GM12878 (cell line): ENCODE measurements around the gene HDAC7.

Experiments
- BHLHE40 ChIP-seq, 2 experiments: fragments of 450-650 bp in 1 of 2; IDR thresholded peaks; 2 replicates each; pipeline ENCODE4 v1.6.1; 2011 to 2017; ENCODE audit warnings: low read depth in 2 of 2, borderline replicate concordance in 1 of 2, improper control_type of control experiment in 1 of 2, low read length in 1 of 2, mild to moderate bottlenecking in 1 of 2
- CTCF ChIP-seq, 3 experiments: IDR thresholded peaks in 2 of 3; conservative IDR thresholded peaks in 1 of 3; 2 replicates each; pipeline ENCODE4 v1.5.1; 2011; ENCODE audit warnings: low read depth in 3 of 3, low read length in 3 of 3, mild to moderate bottlenecking in 3 of 3, control low read depth in 2 of 3, moderate library complexity in 2 of 3, inconsistent platforms in 1 of 3, mixed read lengths in 1 of 3; ENCODE audit not compliant: control insufficient read depth in 2 of 3, insufficient read depth in 1 of 3; ENCODE audit errors: extremely low read depth in 1 of 3
- EP300 ChIP-seq, 2 experiments: fragments of 150-350 bp in 1 of 2; IDR thresholded peaks; 2 replicates each; pipeline ENCODE4 v1.6.1; 2011 to 2012; ENCODE audit warnings: low read depth in 2 of 2, low read length in 2 of 2, borderline replicate concordance in 1 of 2, improper control_type of control experiment in 1 of 2, inconsistent platforms in 1 of 2; ENCODE audit not compliant: control insufficient read depth in 1 of 2
- HDAC2 ChIP-seq: fragments of 200-600 bp; sonication (generic); IDR thresholded peaks from 2 replicates; pipeline ENCODE4 v1.6.1; 2017
- HSF1 ChIP-seq: fragments of 150-350 bp; IDR thresholded peaks from 2 replicates; pipeline ENCODE4 v1.6.1; 2014; ENCODE audit warnings: mild to moderate bottlenecking, low read depth, low read length
- NBN ChIP-seq: fragments of 450-650 bp; IDR thresholded peaks from 2 replicates; pipeline ENCODE4 v1.6.1; 2016
- NRF1 ChIP-seq: conservative IDR thresholded peaks from 2 replicates; pipeline ENCODE4 v1.6.1; 2011; ENCODE audit warnings: mild to moderate bottlenecking, low read depth, low read length, improper control_type of control experiment
- PAX5 ChIP-seq: IDR thresholded peaks from 2 replicates; pipeline ENCODE4 v1.6.1; 2011; ENCODE audit warnings: low read depth, low read length, borderline replicate concordance
- SMC3 ChIP-seq: IDR thresholded peaks from 2 replicates; pipeline ENCODE4 v1.6.1; 2011; ENCODE audit warnings: low read length, improper control_type of control experiment, borderline replicate concordance
- TAF1 ChIP-seq: IDR thresholded peaks from 2 replicates; pipeline ENCODE4 v1.6.1; 2011; ENCODE audit warnings: mild to moderate bottlenecking, low read depth, low read length, borderline replicate concordance

- TF ChIP-seq EP300 (IDR thresholded peaks at IDR 0.05; ENCODE audit: borderline replicate concordance in 1 of 2, control insufficient read depth in 1 of 2, low read depth in 2 of 2, low read length in 2 of 2): peak in 1 of 2 experiments; percentile 44; a peak in 1 of 4 replicates
- peak; percentile 26 to 55; a peak in 2 of 4 replicates for TF ChIP-seq BHLHE40 (IDR thresholded peaks at IDR 0.05; ENCODE audit: borderline replicate concordance in 1 of 2, low read depth in 2 of 2, low read length in 1 of 2)
- TF ChIP-seq NBN: 0 out of 2 replicates have a peak, but pooled peaks have one; percentile 26
- TF ChIP-seq HDAC2: no peak
- peak; percentile 39; the same call in 1 of the 2 replicates for TF ChIP-seq PAX5
- TF ChIP-seq TAF1: peak; percentile 39; the same call in 1 of the 2 replicates
- TF ChIP-seq CTCF (IDR thresholded peaks at IDR 0.05 in 2 of 3, conservative IDR thresholded peaks at IDR 0.05 in 1 of 3; ENCODE audit: control insufficient read depth in 2 of 3, extremely low read depth in 1 of 3, insufficient read depth in 1 of 3, low read depth in 3 of 3, low read length in 3 of 3): no peak
- TF ChIP-seq NRF1: no peak
- no peak for TF ChIP-seq SMC3
- no peak for TF ChIP-seq HSF1
Measured at GRCh38 chr12:47832263-47832933, 12.7 kb upstream of the HDAC7 start.
